Muscle layer of colon (tissue), 2 donors: ENCODE data around the gene CCSER1.

Source experiments
- H3K27ac ChIP-seq: one replicate; pipeline ENCODE4 v1.7.0; 2013; ENCODE audit warnings: low read depth, mild to moderate bottlenecking, low read length, moderate library complexity
- H3K27me3 ChIP-seq, 2 donors: one replicate each; pipeline ENCODE4 v1.7.0; 2013; ENCODE audit warnings: low read length in 2 of 2, mild to moderate bottlenecking in 2 of 2; ENCODE audit not compliant: insufficient read depth in 2 of 2, control insufficient read depth in 1 of 2
- H3K36me3 ChIP-seq: one replicate; pipeline ENCODE4 v1.7.0; 2013; ENCODE audit warnings: mild to moderate bottlenecking, low read length; ENCODE audit not compliant: insufficient read depth
- H3K4me1 ChIP-seq: one replicate; pipeline ENCODE4 v1.7.0; 2013; ENCODE audit warnings: mild to moderate bottlenecking, low read length; ENCODE audit not compliant: insufficient read depth
- H3K4me3 ChIP-seq, 2 donors: one replicate each; pipeline ENCODE4 v1.7.0; 2013; ENCODE audit warnings: low read length in 2 of 2, low read depth in 1 of 2, mild to moderate bottlenecking in 1 of 2, moderate library complexity in 1 of 2
- H3K9ac ChIP-seq: one replicate; pipeline ENCODE4 v1.7.0; 2013; ENCODE audit warnings: low read length
- H3K9me3 ChIP-seq: one replicate; pipeline ENCODE4 v1.7.0; 2013; ENCODE audit warnings: mild to moderate bottlenecking, low read length
- donor health status: abdominal sarcoma.
- donor health status: Adenocarcinoma of cecum.

CCSER1 gene

GRCh38 chr4:90840828-90841227 is 713.6 kb downstream of the CCSER1 start:
- Histone ChIP-seq H3K27ac (no peak overlapping the region), H3K9ac (no peak overlapping the region), H3K9me3 (no peaks in the 10 kb centered on the region), H3K4me1 (peaks cover 4% of the 10 kb centered on the region), H3K4me3 (no peak overlapping the region), H3K36me3 (no peaks in the 10 kb centered on the region), H3K27me3 (no peaks in the 10 kb centered on the region)

GRCh38 chr4:90841676-90842075 is 714.5 kb downstream of the CCSER1 start:
- no peaks in the 10 kb centered on the region for H3K9me3 ChIP-seq
- H3K27ac ChIP-seq, result no peak overlapping the region
- no peaks in the 10 kb centered on the region for H3K27me3 ChIP-seq
- H3K4me1 ChIP-seq, result peaks cover 6% of the 10 kb centered on the region
- H3K9ac ChIP-seq, result no peak overlapping the region
- H3K36me3 ChIP-seq, result no peaks in the 10 kb centered on the region
- H3K4me3 ChIP-seq, result no peak overlapping the region

GRCh38 chr4:90842960-90843359 is 715.8 kb downstream of the CCSER1 start:
- Histone ChIP-seq H3K4me3 (no peak overlapping the region), H3K27me3 (no peaks in the 10 kb centered on the region), H3K9me3 (no peaks in the 10 kb centered on the region), H3K4me1 (peaks cover 6% of the 10 kb centered on the region), H3K27ac (no peak overlapping the region), H3K9ac (no peak overlapping the region), H3K36me3 (no peaks in the 10 kb centered on the region)

- Histone ChIP-seq H3K27me3 (no peaks in the 10 kb centered on the region), H3K4me3 (no peak overlapping the region), H3K4me1 (peaks cover 6% of the 10 kb centered on the region), H3K27ac (no peak overlapping the region), H3K9me3 (no peaks in the 10 kb centered on the region), H3K9ac (no peak overlapping the region), H3K36me3 (no peaks in the 10 kb centered on the region)
Measured at GRCh38 chr4:90844241-90844640, 717.0 kb downstream of the CCSER1 start.

- Histone ChIP-seq H3K9ac (no peak overlapping the region), H3K27me3 (no peaks in the 10 kb centered on the region), H3K4me3 (no peak overlapping the region), H3K9me3 (no peaks in the 10 kb centered on the region), H3K4me1 (peaks cover 6% of the 10 kb centered on the region), H3K27ac (no peak overlapping the region), H3K36me3 (no peaks in the 10 kb centered on the region)
Measured at GRCh38 chr4:90845777-90846176, 718.6 kb downstream of the CCSER1 start.

- Histone ChIP-seq H3K4me1 (peaks cover 4% of the 10 kb centered on the region), H3K27ac (no peak overlapping the region), H3K9ac (no peak overlapping the region), H3K9me3 (no peaks in the 10 kb centered on the region), H3K4me3 (no peak overlapping the region), H3K36me3 (no peaks in the 10 kb centered on the region), H3K27me3 (no peaks in the 10 kb centered on the region)
Measured at GRCh38 chr4:90852237-90852636, 725.0 kb downstream of the CCSER1 start.

- Histone ChIP-seq H3K27me3 (no peaks in the 10 kb centered on the region), H3K9ac (no peak overlapping the region)
Measured at GRCh38 chr4:90855111-90855510, 727.9 kb downstream of the CCSER1 start.

GRCh38 chr4:90857081-90857820 is 730.1 kb downstream of the CCSER1 start:
- no peaks in the 10 kb centered on the region for H3K9me3 ChIP-seq
- H3K27ac ChIP-seq, result no peak overlapping the region
- H3K36me3 ChIP-seq, result no peaks in the 10 kb centered on the region
- no peak overlapping the region for H3K9ac ChIP-seq
- H3K4me1 ChIP-seq, result peaks cover 2% of the 10 kb centered on the region
- no peak overlapping the region for H3K4me3 ChIP-seq
- H3K27me3 ChIP-seq, result no peaks in the 10 kb centered on the region

More at GRCh38 chr4:90855111-90855510, 727.9 kb downstream of the CCSER1 start:
- Histone ChIP-seq H3K4me3 (no peak overlapping the region), H3K4me1 (peaks cover 4% of the 10 kb centered on the region), H3K27ac (no peak overlapping the region), H3K9me3 (no peaks in the 10 kb centered on the region), H3K36me3 (no peaks in the 10 kb centered on the region)

GRCh38 chr4:90875791-90876190 is 748.6 kb downstream of the CCSER1 start:
- no peak overlapping the region for H3K4me3 ChIP-seq
- no peaks in the 10 kb centered on the region for H3K9me3 ChIP-seq
- H3K27me3 ChIP-seq, result no peaks in the 10 kb centered on the region
- no peaks in the 10 kb centered on the region for H3K36me3 ChIP-seq
- no peaks in the 10 kb centered on the region for H3K4me1 ChIP-seq
- no peak overlapping the region for H3K9ac ChIP-seq
- no peak overlapping the region for H3K27ac ChIP-seq

GRCh38 chr4:90876296-90876695 is 749.1 kb downstream of the CCSER1 start:
- Histone ChIP-seq H3K4me3 (no peak overlapping the region), H3K9ac (no peak overlapping the region), H3K27me3 (no peaks in the 10 kb centered on the region), H3K9me3 (no peaks in the 10 kb centered on the region), H3K27ac (no peak overlapping the region), H3K4me1 (no peaks in the 10 kb centered on the region), H3K36me3 (no peaks in the 10 kb centered on the region)

GRCh38 chr4:90883519-90883918 is 756.3 kb downstream of the CCSER1 start:
- Histone ChIP-seq H3K4me3 (no peak overlapping the region), H3K36me3 (no peaks in the 10 kb centered on the region), H3K27me3 (no peaks in the 10 kb centered on the region), H3K4me1 (no peaks in the 10 kb centered on the region), H3K9me3 (no peaks in the 10 kb centered on the region), H3K9ac (no peak overlapping the region), H3K27ac (no peak overlapping the region)

- H3K4me3 ChIP-seq, result no peak overlapping the region
- no peaks in the 10 kb centered on the region for H3K27me3 ChIP-seq
- no peaks in the 10 kb centered on the region for H3K9me3 ChIP-seq
- no peaks in the 10 kb centered on the region for H3K4me1 ChIP-seq
- H3K27ac ChIP-seq, result no peak overlapping the region
- no peaks in the 10 kb centered on the region for H3K36me3 ChIP-seq
- H3K9ac ChIP-seq, result no peak overlapping the region
Measured at GRCh38 chr4:90888571-90888970, 761.4 kb downstream of the CCSER1 start.
